Skeletal muscle cell (primary cell): ENCODE data around the gene OTUB1.
"Not testable (repeated sequence)": the region's sequence is repeated elsewhere in the genome, so short reads cannot be mapped to it uniquely, and the experiment has no call there.

Experiments used
- DNase-seq: peaks from one replicate; pipeline ENCODE4 v3.0.0-alpha.2; 2010; ENCODE audit warnings: low read depth
- H3K4me3 ChIP-seq: 2 replicates; pipeline ENCODE4 v1.5.1; 2011; ENCODE audit warnings: low read depth, mild to moderate bottlenecking, control low read depth, low read length, moderate library complexity

OTUB1 gene, protein sequence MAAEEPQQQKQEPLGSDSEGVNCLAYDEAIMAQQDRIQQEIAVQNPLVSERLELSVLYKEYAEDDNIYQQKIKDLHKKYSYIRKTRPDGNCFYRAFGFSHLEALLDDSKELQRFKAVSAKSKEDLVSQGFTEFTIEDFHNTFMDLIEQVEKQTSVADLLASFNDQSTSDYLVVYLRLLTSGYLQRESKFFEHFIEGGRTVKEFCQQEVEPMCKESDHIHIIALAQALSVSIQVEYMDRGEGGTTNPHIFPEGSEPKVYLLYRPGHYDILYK

DNA sequence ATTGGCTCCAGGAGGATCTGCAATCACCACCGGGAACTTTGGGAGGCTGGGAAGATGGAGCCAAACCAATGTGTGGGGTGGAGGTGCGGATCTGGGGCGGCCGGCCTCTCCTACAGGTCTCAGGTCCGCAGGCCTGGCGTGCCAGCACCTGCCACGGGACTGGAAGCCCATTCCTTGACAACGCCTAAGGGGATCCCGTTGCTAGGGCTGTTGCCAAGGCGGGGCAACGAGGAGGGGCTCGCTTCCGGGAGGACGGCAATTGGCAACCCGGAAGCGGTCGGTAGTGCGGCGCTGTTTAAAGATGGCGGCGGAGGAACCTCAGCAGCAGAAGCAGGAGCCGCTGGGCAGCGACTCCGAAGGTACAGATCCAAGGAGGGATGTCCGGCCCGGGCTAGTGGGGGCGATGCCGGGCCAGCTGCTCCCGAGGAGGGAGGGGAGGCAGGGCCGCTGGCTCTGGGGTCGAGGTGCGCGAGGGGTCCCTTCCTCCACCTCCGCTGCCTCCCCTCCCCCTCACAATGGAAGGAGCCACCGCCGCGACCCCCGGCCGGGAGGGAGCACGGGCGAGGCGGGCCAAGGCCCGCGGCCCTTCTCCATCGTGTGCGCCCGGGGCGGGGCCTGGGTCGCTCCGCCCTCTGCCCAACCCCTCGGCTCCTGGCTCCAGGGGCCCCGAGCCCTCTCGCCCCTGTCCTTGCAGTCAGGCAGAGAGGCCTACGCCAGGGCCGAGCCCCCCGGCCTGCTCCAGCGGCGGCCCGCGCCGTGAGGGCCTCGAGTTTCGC, at the start of gene OTUB1:
Gene OTUB1, plus strand, starts transcription at position 283 of the 776 bp plus-strand sequence. Its CDS starts 19 bp downstream, at position 302.
- DNase-seq = peak; percentile 35

DNA sequence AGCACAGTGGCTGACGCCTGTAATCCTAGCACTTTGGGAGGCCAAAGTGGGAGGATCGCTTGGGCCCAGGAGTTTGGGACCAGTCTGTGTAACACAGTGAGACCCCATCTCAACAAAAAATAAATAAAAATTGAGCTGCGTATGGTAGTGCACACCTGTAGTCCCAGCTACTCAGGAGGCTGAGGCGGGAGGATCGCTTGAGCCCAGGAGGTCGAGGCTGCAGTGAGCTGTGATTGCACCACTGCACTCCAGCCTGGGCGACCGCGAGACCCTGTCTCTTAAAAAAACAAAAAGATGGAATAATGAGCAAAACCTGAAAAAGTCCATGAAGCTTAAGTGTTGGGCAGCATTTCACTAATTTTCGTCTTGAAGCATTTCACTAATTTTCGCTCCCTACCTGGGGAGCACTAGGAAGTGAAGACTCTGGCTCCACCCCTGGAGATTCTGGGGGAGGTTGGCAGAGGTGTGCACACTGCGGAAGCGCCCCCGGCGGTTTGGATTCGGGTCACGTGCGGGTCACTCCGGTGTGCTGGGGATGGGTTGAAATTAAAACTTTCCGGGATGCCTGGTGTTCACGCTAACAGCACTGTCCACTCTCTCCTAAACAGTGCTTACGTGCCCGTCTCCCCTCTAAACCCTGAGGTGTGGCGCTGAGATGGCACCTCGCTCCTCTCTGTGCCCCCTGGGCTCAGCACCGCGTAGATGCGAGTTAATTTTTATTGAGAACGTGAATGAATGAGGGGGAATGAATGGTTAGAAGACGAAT, 48.3 kb upstream of the OTUB1 start:
- H3K4me3 ChIP-seq = peak overlapping the region; percentile 76
- DNase-seq = no peak

More for the DNA sequence above, at the start of gene OTUB1:
- H3K4me3 ChIP-seq = peak within 1 kb of the TSS; percentile 97

DNA sequence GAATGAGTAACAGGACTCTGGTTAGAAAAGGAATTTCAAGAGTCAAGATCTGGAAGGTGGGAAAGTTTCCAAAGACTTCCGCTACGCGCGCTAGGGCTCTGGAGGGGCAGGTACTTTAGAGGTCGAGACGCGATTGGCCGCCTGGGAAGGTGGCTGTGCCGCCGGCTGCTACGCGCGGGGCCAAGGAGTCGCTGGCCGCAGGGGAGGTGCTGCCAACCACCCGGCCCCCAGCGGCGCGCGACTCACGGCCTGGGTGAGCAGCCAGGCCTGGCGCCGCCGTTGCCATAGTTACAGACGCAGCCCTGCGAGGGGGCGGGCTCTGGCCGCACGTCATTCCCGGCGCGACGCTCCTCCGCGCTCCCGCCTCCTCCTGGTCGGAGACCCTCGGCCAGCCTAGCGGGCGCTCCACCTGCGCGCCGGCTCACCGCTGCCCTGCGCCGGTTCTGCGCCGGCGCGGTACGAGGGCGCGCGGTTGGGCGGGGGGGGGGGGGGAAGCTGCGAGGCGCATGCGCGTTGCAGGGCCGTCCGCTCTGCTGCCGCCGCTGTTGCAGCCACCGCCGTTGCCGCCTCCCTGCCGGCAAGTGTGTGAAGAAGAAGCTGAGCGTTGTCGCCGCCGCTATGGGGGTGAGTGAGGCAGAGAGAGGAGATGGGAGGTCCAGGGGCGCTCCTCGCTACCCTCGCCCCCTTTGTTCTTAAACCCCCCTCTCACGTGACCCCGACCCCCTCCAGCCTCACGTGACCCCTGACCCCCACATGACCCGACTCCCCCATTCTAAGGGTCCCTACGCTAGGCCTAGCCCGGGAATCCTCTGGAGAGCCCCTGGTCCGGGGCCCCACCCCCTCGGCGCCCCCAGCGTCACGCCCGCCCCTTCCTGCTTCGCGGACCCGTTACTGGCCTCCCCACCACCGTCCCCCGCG, 47.5 kb upstream of the OTUB1 start, which contains the start of gene NAA40:
Gene NAA40, plus strand, starts transcription at position 524 of the 918 bp plus-strand sequence. Its CDS starts 95 bp downstream, at position 619.
- DNase-seq = peak; percentile 83
- H3K4me3 ChIP-seq = peak within 1 kb of the TSS; percentile 76

DNA sequence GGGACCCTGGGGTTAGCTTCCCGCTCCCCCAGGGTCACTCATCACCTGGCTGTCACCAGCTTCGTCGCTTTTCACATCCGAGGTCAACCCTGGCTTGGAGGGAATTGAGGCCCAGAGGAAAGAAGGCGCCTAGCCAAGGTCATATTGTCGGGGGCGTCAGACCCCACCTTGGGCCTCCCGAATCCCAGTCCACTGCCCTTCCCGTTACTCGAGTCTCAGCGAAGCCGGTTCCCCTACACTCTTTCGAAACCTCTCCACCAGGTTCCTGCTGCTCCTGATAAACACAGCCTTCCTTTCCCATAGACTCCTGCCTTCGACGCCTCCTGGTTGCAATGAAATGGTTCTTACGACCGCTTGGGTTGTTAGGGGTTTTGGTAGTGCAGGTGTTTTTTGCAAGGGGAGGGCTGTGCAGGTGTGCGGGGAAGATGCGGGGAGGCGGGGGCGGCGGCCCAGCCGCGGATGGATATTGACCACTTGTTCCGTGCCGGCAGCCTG, 46.8 kb upstream of the OTUB1 start:
- no peak for DNase-seq
- H3K4me3 ChIP-seq = peak overlapping the region; percentile 76

DNA sequence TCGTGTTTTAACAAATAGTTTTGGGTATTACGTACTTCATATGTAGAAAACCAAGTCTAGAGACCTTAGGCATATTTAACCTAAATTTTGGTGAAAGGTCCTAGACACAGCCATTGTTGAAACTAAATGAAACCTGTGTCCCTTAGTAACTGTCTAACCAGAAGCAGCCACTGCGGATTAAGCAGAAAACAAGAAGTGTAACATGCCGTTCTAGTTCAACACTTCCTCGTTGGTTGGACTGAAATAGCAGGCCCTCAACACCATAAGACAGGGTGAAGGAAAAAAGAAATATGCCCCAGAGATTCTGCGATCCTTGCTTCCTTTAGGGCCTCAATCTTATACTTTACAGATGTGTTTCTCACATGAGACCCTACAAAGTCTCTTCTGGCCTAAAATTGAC, 45.5 kb upstream of the OTUB1 start:
- DNase-seq = no peak
- no peak overlapping the region for H3K4me3 ChIP-seq

DNA sequence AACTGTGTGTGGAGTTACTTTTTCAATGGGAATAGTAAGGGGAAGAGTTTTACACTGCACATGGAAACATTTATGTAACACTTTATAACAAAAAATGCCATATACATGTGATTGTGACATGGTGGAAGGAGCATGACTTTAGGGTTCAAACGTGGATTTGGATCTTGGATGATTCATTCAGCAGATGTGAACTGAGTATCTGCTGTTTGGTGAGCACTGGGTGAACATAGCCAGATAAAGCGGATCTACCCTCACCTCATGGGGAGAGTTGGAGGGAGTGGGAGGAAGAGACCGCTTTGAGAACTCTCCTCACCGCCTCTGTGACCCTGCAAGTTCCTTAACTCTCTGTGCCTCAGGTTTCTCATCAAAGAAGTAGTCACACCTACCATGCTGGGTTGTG, 44.3 kb upstream of the OTUB1 start:
- no peak for DNase-seq
- H3K4me3 ChIP-seq = no peak overlapping the region

DNA sequence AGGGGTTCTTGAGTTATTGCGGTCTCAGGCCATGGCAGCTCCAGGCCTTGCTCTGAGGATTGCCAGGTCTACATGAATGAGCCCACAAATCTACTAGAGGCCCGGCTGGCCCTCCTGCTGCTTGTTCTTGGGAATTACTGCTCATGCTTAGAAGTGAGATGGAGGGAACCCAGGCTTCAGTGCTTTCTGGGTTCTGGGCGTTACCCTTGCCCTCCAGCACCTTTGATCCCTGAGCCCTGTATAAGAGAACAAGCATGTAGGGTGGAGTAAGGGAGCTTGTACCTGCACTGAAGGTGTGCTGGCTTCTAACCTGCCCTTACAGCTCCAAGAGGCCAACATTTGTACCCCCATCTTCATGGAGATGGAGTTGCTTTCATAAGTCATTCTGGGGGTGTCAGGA, 43.4 kb upstream of the OTUB1 start:
- H3K4me3 ChIP-seq = no peak overlapping the region
- no peak for DNase-seq

DNA sequence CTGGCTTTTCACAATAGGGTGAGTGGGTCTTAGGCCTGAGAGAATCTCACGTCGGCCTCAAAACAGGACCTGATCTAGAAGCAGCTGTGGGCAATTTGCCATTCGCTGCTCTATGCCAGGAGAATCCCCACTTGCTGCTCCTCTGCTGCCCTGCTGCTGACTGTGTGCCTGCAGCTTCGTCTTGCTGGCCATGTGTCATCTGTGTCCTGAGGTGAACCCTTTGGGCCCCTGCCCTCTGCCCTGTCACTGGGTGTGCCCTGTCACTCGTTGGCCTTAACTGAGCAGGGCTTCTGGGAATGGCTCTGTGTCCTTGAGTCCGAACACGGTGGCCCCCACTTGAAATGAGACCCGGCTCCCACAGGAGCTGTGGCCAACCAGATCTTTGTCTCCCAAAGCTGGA, 41.3 kb upstream of the OTUB1 start:
- H3K4me3 ChIP-seq = no peak overlapping the region
- no peak for DNase-seq

DNA sequence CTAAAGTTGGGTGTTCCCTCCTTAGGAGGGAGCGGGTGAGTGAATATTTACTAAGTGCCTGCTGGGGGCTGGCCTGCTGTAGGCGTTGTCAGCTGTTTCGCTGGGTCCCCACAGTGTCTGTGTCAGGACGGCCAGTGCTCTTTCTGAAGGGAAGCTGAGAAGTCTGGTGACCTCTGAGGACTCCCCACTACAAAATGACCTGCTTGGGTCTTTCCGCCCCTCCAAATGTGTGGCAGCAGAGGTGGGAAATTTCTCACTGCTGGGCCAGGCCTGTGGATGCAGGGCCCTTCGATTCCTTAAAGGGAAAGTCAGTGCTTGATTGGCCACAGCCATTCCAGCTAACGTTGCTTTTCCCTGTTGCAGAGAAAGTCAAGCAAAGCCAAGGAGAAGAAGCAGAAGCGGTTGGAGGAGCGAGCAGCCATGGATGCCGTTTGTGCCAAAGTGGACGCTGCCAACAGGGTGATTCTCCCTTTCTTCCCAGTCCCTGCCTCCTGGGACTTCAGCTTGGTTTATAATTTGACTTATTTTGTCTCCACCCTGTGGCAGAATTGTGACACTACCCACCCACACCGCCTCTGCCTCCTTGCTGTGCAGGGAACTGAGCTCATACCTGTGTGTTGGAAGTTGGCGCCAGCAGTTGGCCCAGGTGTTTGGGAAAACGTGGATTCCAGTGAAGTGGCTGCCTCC, 40.6 kb upstream of the OTUB1 start:
- DNase-seq = no peak
- no peak overlapping the region for H3K4me3 ChIP-seq

DNA sequence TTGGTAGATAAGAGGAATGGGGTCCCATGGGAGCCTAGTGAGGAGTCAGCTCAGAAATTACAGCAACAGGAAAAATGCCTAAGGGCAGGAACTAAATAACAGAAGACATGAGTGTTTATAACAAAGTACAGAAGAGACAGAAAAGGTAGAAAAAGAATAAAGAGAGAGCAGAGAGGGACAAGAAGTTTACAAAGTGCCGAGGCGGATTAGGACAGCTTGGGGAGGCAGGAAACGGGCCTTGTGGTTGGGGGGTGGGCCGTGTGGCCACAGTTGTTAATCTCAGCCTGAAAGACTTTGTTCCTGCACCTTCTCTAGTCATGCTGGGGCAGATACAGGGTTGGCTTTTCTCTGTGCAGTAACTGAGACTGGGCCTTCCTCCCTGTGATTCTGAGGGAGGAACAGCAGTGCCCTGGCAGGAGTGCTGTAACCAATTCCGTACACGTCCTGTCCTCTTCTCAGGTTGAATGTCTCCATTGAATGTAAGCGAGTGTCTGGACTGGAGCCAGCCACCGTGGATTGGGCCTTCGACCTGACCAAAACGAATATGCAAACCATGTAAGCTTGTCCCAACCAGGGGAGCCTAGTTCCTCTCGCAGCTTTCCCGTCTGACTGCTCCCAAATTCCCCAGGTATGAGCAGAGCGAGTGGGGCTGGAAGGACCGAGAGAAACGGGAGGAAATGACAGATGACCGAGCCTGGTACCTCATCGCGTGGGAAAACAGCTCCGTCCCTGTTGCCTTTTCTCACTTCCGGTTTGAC, 34.3 kb upstream of the OTUB1 start:
- DNase-seq = no peak
- no peak overlapping the region for H3K4me3 ChIP-seq

DNA sequence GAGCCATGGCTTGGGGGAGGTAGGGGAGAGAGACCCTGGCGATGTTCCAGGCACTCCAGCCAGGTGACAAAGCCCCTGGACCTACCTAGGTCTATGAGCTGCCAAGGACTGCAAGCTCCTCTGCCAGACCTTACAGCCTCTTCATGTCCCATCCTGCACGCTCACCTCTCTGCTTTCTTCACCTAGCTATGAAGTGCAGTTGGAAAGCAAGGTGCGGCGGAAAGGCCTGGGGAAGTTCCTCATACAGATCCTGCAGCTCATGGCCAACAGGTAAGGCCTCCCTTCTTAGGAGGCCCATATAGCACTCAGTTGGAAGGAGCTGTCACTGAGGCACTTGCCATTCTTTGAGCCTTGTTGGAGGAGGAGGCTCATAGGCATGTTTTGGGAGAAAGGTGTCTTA, 33.7 kb upstream of the OTUB1 start:
- DNase-seq = no peak
- no peak overlapping the region for H3K4me3 ChIP-seq

DNA sequence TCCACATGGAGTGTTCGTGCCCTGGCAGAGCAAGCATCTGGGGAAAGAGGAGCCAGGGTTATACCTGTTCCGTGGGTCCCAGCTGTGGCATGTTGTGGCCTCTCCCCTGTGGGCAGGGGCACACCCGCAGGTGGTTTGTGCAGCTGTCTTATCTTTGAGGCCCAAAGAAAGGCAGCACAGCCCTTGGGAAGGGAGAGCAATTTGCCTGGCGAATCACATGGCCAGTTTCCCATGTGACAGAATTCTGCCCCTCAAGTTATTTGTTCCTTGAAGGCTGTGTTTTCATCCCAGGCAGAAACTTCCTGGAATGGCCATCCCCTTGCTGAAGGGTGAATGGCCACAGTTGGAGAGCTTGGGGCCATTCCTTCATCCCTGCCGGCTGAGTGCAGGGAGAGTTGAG, 28.2 kb upstream of the OTUB1 start:
- H3K4me3 ChIP-seq = no peak overlapping the region
- no peak for DNase-seq

DNA sequence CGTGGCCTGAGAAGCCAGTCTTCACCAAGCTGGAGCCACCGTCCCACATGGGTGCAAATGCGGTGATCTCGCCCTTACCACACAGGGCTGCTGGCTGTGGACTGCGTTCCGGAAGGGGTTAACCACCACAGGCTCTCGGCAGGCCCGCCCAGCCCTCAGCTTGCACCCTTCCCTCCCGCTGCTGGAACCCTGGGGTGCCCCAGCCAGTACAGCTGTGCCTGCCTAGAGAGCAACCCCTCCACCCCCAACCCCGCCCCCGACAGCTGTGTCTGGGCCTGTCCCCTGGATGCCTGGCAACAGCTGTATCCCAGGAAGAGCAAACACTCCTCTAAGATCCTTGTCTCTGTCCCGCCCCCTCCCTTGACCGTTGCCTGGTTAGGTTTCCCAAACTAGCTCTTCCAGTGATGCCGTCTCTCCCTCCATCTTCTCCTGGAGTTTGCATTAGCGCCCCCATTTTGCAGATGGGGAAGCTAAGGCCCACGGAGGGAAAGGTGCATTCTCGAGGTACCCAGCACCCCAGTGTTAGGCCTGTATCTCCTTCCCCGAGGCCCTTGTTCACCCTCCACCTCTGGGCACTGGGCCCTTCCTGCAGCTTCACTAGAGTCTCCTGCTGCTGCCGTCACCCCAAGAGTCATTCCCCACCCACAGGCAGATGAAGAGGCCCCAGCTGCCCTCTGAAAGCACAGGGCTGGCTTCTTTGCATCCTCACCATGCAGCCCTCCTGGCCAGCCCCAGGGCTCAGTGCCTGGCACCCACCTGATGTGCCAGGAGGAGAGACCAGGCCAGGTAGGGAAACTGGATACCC, 24.4 kb upstream of the OTUB1 start:
- peak; percentile 37 for DNase-seq
- no peak overlapping the region for H3K4me3 ChIP-seq

DNA sequence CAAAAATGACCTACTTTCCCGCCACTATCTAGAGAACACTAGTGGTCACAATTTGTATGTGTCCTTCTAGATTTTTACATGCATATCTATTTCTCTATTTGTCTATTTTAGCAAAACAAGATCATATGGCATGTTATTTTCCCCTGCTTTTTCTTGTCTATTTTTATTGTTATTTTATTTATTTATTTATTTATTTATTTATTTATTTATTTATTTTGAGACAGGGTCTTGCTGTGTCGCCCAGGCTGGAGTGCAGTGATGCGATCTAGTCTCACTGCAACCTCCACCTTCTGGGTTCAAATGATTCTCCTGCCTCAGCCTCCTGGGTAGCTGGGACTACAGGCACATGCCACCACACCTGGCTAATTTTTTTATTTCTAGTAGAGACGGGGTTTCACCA, 22.3 kb upstream of the OTUB1 start:
- H3K4me3 ChIP-seq, DNase-seq: not testable (repeated sequence)

DNA sequence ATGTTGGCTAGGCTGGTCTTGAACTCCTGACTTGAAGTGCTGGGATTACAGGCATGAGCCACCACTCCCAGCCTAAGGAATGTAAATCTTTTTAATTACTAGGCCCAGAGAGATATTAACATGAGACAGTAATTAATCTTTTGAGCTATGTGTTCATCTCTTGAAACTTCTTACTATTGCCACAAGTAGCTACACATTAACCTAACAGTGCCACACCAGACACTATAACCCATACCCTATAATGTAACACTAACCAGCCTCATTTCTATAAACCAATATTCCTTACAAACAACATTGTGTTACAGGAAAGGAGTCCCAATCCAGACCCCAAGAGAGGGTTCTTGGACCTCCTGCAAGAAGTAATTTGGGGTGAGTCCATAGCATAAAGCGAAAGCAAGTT, 19.8 kb upstream of the OTUB1 start:
- no peak overlapping the region for H3K4me3 ChIP-seq
- DNase-seq = no peak

DNA sequence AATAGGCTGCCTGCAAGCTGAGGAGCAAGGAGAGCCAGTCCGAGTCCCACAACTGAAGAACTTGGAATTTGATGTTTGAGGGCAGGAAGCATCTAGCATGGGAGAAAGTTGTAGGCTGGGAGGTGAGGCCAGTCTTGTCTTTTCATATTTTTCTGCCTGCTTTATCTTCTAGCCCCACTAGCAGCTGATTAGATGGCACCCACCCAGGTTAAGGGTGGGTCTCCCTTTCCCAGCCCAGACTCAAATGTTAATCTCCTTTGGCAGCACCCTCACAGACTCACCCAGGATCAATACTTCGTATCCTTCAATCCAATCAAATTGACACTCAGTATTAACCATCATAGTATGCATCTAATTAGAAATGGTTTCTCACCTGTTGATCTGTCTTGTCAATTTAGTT, 16.8 kb upstream of the OTUB1 start:
- DNase-seq = no peak

DNA sequence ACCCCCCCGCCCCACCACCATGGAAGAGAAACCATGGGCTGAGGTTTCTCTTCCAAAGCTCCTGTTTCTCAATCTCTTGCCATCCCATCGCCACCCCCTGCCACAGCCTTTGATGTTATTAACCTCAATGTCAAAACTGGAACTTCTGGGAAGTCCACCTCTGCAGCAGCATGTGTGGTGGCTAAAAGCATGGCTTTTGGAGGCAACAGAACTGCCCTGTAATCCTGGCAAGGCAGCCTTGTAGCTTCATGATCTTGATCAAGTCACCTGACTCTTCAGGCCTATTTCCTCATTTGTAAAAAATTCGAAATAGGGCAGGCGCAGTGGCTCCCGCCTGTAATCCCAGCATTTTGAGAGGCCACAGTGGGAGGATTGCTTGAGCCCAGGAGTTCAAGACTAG, 15.3 kb upstream of the OTUB1 start:
- DNase-seq = no peak

More for the DNA sequence above, 16.8 kb upstream of the OTUB1 start:
- no peak overlapping the region for H3K4me3 ChIP-seq

More for the DNA sequence above, 15.3 kb upstream of the OTUB1 start:
- no peak overlapping the region for H3K4me3 ChIP-seq
